Liver (tissue), 9 donors: ENCODE measurements around the gene PPP1R26. TPM values are rescaled to one million over a fixed set of nuclear protein-coding genes. Genes with fewer than 3 reads are reported as not detected.
A peak's percentile ranks its signal among the peaks of the same experiment; 100 is the strongest.

Experiments used
- DNase-seq: peaks from one replicate; pipeline ENCODE4 v3.0.0-alpha.2; 2017; ENCODE audit warnings: low spot score
- H3K27ac ChIP-seq, 2 donors: one replicate each; pipeline ENCODE4 v1.7.0; 2013; ENCODE audit warnings: inconsistent platforms in 2 of 2, low read length in 2 of 2, control low read depth in 1 of 2, low read depth in 1 of 2, mild to moderate bottlenecking in 1 of 2
- H3K27me3 ChIP-seq, 4 donors: one replicate each; pipeline versions ENCODE4 v1.6.1 to v1.7.0; 2013; ENCODE audit warnings: low read length in 3 of 4, inconsistent platforms in 1 of 4, mild to moderate bottlenecking in 1 of 4, moderate library complexity in 1 of 4; ENCODE audit not compliant: control insufficient read depth in 4 of 4, insufficient read depth in 4 of 4
- H3K36me3 ChIP-seq, 4 donors: one replicate each; pipeline versions ENCODE4 v1.6.1 to v1.7.0; 2013; ENCODE audit warnings: low read length in 3 of 4, mild to moderate bottlenecking in 3 of 4, low read depth in 1 of 4, moderate library complexity in 1 of 4; ENCODE audit not compliant: control insufficient read depth in 4 of 4, insufficient read depth in 3 of 4
- H3K4me1 ChIP-seq, 4 donors: one replicate each; pipeline versions ENCODE4 v1.6.1 to v1.7.0; 2013; ENCODE audit warnings: low read length in 3 of 4, mild to moderate bottlenecking in 3 of 4, moderate library complexity in 1 of 4; ENCODE audit not compliant: control insufficient read depth in 4 of 4, insufficient read depth in 4 of 4
- H3K4me3 ChIP-seq, 3 donors: one replicate each; pipeline versions ENCODE4 v1.6.1 to v1.7.0; 2013; ENCODE audit warnings: low read length in 3 of 3, control low read depth in 1 of 3, low read depth in 1 of 3, mild to moderate bottlenecking in 1 of 3
- H3K9ac ChIP-seq, 2 donors: one replicate each; pipeline ENCODE4 v1.7.0; 2013; ENCODE audit warnings: low read length in 2 of 2, mild to moderate bottlenecking in 2 of 2, moderate library complexity in 2 of 2, control low read depth in 1 of 2, low read depth in 1 of 2
- H3K9me3 ChIP-seq, 4 donors: one replicate each; pipeline versions ENCODE4 v1.6.1 to v1.7.0; 2013; ENCODE audit warnings: low read length in 3 of 4; ENCODE audit not compliant: control insufficient read depth in 4 of 4
- EGR1 ChIP-seq, 2 donors: IDR thresholded peaks; 2 replicates each; pipeline ENCODE4 v1.6.1; 2016 to 2018; ENCODE audit warnings: antibody characterized with exemption in 2 of 2, low read depth in 2 of 2
- FOXA1 ChIP-seq: IDR thresholded peaks from 2 replicates; pipeline ENCODE4 v1.6.1; 2016; ENCODE audit warnings: antibody characterized with exemption
- FOXA2 ChIP-seq: IDR thresholded peaks from 2 replicates; pipeline ENCODE4 v1.6.1; 2016; ENCODE audit warnings: antibody characterized with exemption
- GABPA ChIP-seq, 2 donors: IDR thresholded peaks in 1 of 2; conservative IDR thresholded peaks in 1 of 2; 2 replicates each; pipeline ENCODE4 v1.6.1; 2016; ENCODE audit warnings: antibody characterized with exemption in 2 of 2, mild to moderate bottlenecking in 1 of 2, moderate library complexity in 1 of 2
- HNF4A ChIP-seq, 2 donors: conservative IDR thresholded peaks; 2 replicates each; pipeline ENCODE4 v1.6.1; 2016; ENCODE audit warnings: antibody characterized with exemption in 2 of 2, mild to moderate bottlenecking in 2 of 2
- HNF4G ChIP-seq: IDR thresholded peaks from 2 replicates; pipeline ENCODE4 v1.6.1; 2016; ENCODE audit warnings: antibody characterized with exemption
- JUND ChIP-seq, 2 donors: IDR thresholded peaks; 2 replicates each; pipeline ENCODE4 v1.6.1; 2016; ENCODE audit warnings: antibody characterized with exemption in 2 of 2
- NR2F2 ChIP-seq: IDR thresholded peaks from 2 replicates; pipeline ENCODE4 v1.6.1; 2016; ENCODE audit warnings: antibody characterized with exemption
- RAD21 ChIP-seq, 2 donors: IDR thresholded peaks; 2 replicates each; pipeline ENCODE4 v1.6.1; 2016; ENCODE audit warnings: antibody characterized with exemption in 2 of 2, mild to moderate bottlenecking in 2 of 2
- RXRA ChIP-seq, 2 donors: IDR thresholded peaks; 2 replicates each; pipeline ENCODE4 v1.6.1; 2017 to 2018; ENCODE audit warnings: antibody characterized with exemption in 2 of 2, mild to moderate bottlenecking in 1 of 2
- SP1 ChIP-seq: IDR thresholded peaks from 2 replicates; pipeline ENCODE4 v1.6.1; 2018; ENCODE audit warnings: antibody characterized with exemption, mild to moderate bottlenecking
- TAF1 ChIP-seq: conservative IDR thresholded peaks from 2 replicates; pipeline ENCODE4 v1.6.1; 2016; ENCODE audit warnings: antibody characterized with exemption, mild to moderate bottlenecking
- YY1 ChIP-seq: IDR thresholded peaks from 2 replicates; pipeline ENCODE4 v1.6.1; 2016; ENCODE audit warnings: antibody characterized with exemption, mild to moderate bottlenecking
- ZBTB33 ChIP-seq: IDR thresholded peaks from 2 replicates; pipeline ENCODE4 v1.6.1; 2016; ENCODE audit warnings: antibody characterized with exemption
- WGBS: extraction: QIAGEN DNeasy Blood & Tissue Kit; methylation state at CpG from one replicate; pipeline ENCODE4 v1.1.7; 2013; 5-methylcytosine and 5-hydroxymethylcytosine counted together
- polyA plus RNA-seq, 2 donors: library from polyadenylated mRNA; stranded (reverse) in 1 of 2; unstranded in 1 of 2; fragments of 200-250 nt in 1 of 2; fragments of >200 nt in 1 of 2; fragmentation: Nextera tagmentation in 1 of 2; extraction: Ambion mirVana in 1 of 2; gene quantifications; one replicate each; pipeline versions ENCODE4 v1.2.1 to v1.2.3, GENCODE V29; 2013 to 2015
- total RNA-seq, 2 donors: library from RNA; depleted of rRNA; stranded (reverse); fragments of >200 nt; gene quantifications; one replicate each; pipeline ENCODE4 v1.2.3, GENCODE V29; 2014
- TF ChIP-seq, protein P1 (sequence below): IDR thresholded peaks from 2 replicates; pipeline ENCODE4 v1.6.1; 2016; ENCODE audit warnings: antibody characterized with exemption
- TF ChIP-seq, protein P2 (sequence below): IDR thresholded peaks from 2 replicates; pipeline ENCODE4 v1.6.1; 2016; ENCODE audit warnings: antibody characterized with exemption, mild to moderate bottlenecking
- TF ChIP-seq, protein P3 (sequence below): fragments of 150-350 bp; IDR thresholded peaks from 2 replicates; pipeline ENCODE4 v1.5.1; 2017; ENCODE audit warnings: improper control_type of control experiment, low read depth, low read length; ENCODE audit not compliant: missing input control
- donor health status: healthy.
- donor health status: healthy.
- donor health status: healthy.
- donor health status: healthy.
- donor health status: healthy.

Gene PPP1R26
- total and polyA plus RNA-seq, 4 donors, result 1.5 to 9.5 (median 4.2) TPM

- TF ChIP-seq, protein P1, sequence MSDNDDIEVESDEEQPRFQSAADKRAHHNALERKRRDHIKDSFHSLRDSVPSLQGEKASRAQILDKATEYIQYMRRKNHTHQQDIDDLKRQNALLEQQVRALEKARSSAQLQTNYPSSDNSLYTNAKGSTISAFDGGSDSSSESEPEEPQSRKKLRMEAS, result no peak
- TF ChIP-seq FOXA1, result no peak
- TF ChIP-seq JUND (IDR thresholded peaks at IDR 0.05), result no peak
Observed at GRCh38 chr9:135521608-135522095, 42.1 kb downstream of the PPP1R26 start (continued).

GRCh38 chr9:135522137-135522877 is 42.7 kb downstream of the PPP1R26 start:
- no peaks in the 10 kb centered on the region for H3K9me3 ChIP-seq
- peak; percentile 27 for DNase-seq
- no peak overlapping the region for H3K9ac ChIP-seq
- no peaks in the 10 kb centered on the region for H3K4me1 ChIP-seq
- no peak overlapping the region for H3K27ac ChIP-seq
- peaks cover 0 to 6% (median 0%) of the 10 kb centered on the region in 4 donors for H3K27me3 ChIP-seq
- H3K4me3 ChIP-seq, result no peak overlapping the region
- 73% methylated on average over 16 of the region's 16 CpGs for WGBS
- TF ChIP-seq, protein P1, result no peak
- TF ChIP-seq YY1 (no peak), FOXA2 (no peak), ZBTB33 (no peak), TAF1 (no peak), EGR1 (IDR thresholded peaks at IDR 0.05; ENCODE audit: low read depth in 2 of 2) (no peak), GABPA (IDR thresholded peaks at IDR 0.05 in 1 of 2, conservative IDR thresholded peaks at IDR 0.05 in 1 of 2) (no peak), NR2F2 (no peak), FOXA1 (no peak), SP1 (no peak), JUND (IDR thresholded peaks at IDR 0.05) (no peak), HNF4A (conservative IDR thresholded peaks at IDR 0.05) (no peak), RAD21 (IDR thresholded peaks at IDR 0.05) (no peak), RXRA (IDR thresholded peaks at IDR 0.05) (no peak), HNF4G (no peak)
- TF ChIP-seq, protein P2, sequence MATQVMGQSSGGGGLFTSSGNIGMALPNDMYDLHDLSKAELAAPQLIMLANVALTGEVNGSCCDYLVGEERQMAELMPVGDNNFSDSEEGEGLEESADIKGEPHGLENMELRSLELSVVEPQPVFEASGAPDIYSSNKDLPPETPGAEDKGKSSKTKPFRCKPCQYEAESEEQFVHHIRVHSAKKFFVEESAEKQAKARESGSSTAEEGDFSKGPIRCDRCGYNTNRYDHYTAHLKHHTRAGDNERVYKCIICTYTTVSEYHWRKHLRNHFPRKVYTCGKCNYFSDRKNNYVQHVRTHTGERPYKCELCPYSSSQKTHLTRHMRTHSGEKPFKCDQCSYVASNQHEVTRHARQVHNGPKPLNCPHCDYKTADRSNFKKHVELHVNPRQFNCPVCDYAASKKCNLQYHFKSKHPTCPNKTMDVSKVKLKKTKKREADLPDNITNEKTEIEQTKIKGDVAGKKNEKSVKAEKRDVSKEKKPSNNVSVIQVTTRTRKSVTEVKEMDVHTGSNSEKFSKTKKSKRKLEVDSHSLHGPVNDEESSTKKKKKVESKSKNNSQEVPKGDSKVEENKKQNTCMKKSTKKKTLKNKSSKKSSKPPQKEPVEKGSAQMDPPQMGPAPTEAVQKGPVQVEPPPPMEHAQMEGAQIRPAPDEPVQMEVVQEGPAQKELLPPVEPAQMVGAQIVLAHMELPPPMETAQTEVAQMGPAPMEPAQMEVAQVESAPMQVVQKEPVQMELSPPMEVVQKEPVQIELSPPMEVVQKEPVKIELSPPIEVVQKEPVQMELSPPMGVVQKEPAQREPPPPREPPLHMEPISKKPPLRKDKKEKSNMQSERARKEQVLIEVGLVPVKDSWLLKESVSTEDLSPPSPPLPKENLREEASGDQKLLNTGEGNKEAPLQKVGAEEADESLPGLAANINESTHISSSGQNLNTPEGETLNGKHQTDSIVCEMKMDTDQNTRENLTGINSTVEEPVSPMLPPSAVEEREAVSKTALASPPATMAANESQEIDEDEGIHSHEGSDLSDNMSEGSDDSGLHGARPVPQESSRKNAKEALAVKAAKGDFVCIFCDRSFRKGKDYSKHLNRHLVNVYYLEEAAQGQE, result no peak
- TF ChIP-seq, protein P3, sequence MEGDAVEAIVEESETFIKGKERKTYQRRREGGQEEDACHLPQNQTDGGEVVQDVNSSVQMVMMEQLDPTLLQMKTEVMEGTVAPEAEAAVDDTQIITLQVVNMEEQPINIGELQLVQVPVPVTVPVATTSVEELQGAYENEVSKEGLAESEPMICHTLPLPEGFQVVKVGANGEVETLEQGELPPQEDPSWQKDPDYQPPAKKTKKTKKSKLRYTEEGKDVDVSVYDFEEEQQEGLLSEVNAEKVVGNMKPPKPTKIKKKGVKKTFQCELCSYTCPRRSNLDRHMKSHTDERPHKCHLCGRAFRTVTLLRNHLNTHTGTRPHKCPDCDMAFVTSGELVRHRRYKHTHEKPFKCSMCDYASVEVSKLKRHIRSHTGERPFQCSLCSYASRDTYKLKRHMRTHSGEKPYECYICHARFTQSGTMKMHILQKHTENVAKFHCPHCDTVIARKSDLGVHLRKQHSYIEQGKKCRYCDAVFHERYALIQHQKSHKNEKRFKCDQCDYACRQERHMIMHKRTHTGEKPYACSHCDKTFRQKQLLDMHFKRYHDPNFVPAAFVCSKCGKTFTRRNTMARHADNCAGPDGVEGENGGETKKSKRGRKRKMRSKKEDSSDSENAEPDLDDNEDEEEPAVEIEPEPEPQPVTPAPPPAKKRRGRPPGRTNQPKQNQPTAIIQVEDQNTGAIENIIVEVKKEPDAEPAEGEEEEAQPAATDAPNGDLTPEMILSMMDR, result no peak
- H3K36me3 ChIP-seq, result no peaks in the 10 kb centered on the region
